ENCODE results near the gene DYNC1LI1.
"Not testable (repeated sequence)": the region's sequence is repeated elsewhere in the genome, so short reads cannot be mapped to it uniquely, and the experiment has no call there.

DYNC1LI1 gene

GRCh38 chr3:32531010-32531647 lies 39.5 kb downstream of the DYNC1LI1 start:
- Mint-ChIP-seq H3K9me3 (no peaks in the 10 kb centered on the region), H3K4me3 (no peak overlapping the region), H3K4me1 (peaks cover 8% of the 10 kb centered on the region), H3K27ac (peak overlapping the region; percentile 61), H3K27me3 (no peaks in the 10 kb centered on the region), H3K36me3 (ENCODE audit: low read depth) (peaks cover 30% of the 10 kb centered on the region)
- DNase-seq (no peak), ATAC-seq (peak; percentile 99)

GRCh38 chr3:32525720-32526119 lies 44.9 kb downstream of the DYNC1LI1 start:
- Mint-ChIP-seq H3K4me1 (no peaks in the 10 kb centered on the region), H3K36me3 (ENCODE audit: low read depth) (peaks cover 37% of the 10 kb centered on the region), H3K4me3 (no peak overlapping the region), H3K9me3 (no peaks in the 10 kb centered on the region), H3K27ac (no peak overlapping the region), H3K27me3 (no peaks in the 10 kb centered on the region)
- no peak for ATAC-seq
- no peak for DNase-seq

GRCh38 chr3:32522682-32523081 lies 48.0 kb downstream of the DYNC1LI1 start:
- no peak overlapping the region for H3K4me3 Mint-ChIP-seq
- no peaks in the 10 kb centered on the region for H3K4me1 Mint-ChIP-seq
- no peaks in the 10 kb centered on the region for H3K9me3 Mint-ChIP-seq
- no peak for DNase-seq
- H3K27ac Mint-ChIP-seq = no peak overlapping the region
- peaks cover 28% of the 10 kb centered on the region for H3K36me3 Mint-ChIP-seq (ENCODE audit: low read depth)
- no peaks in the 10 kb centered on the region for H3K27me3 Mint-ChIP-seq
- ATAC-seq = no peak

DNA sequence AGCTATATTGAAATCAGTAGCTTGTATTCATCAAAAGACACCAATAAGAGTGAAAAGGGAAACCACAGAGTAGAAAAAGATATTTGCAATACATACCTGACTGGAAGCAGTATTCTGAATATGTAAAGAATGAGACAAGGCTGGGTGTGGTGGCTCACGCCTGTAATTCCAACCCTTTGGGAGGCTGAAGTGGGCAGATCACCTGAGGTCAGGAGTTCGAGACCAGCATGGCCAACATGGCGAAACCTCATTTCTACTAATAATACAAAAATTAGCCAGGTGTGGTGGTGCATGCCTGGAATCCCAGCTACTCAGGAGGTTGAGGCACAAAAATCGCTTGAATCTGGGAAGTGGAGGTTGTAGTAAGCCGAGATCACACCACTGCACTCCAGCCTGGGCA lies 51.7 kb downstream of the DYNC1LI1 start:
- not testable (repeated sequence) for H3K9me3 Mint-ChIP-seq; DNase-seq; H3K36me3 Mint-ChIP-seq (ENCODE audit: low read depth); ATAC-seq; H3K4me3 Mint-ChIP-seq; H3K27ac Mint-ChIP-seq; H3K4me1 Mint-ChIP-seq; H3K27me3 Mint-ChIP-seq

DNA sequence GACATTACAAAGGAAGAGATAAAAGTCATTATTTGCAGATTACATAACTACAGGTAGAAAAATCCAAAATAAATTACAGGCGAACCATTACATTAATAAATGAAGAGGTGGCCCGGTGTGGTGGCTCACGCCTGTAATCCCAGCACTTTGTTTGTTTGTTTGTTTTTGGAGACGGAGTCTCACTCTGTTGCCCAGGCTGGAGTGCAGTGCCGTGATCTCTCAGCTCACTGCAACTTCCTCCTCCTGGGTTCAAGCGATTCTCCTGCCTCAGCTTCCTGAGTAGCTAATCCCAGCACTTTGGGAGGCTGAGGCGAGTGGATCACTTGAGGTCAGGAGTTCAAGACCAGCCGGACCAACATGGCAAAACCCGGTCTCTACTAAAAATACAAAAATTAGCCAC lies 53.9 kb downstream of the DYNC1LI1 start:
- DNase-seq; H3K4me1 Mint-ChIP-seq; H3K9me3 Mint-ChIP-seq; ATAC-seq; H3K27me3 Mint-ChIP-seq; H3K36me3 Mint-ChIP-seq (ENCODE audit: low read depth): not testable (repeated sequence)
- peak overlapping the region; percentile 40 for H3K4me3 Mint-ChIP-seq
- H3K27ac Mint-ChIP-seq = peak overlapping the region; percentile 6

DNA sequence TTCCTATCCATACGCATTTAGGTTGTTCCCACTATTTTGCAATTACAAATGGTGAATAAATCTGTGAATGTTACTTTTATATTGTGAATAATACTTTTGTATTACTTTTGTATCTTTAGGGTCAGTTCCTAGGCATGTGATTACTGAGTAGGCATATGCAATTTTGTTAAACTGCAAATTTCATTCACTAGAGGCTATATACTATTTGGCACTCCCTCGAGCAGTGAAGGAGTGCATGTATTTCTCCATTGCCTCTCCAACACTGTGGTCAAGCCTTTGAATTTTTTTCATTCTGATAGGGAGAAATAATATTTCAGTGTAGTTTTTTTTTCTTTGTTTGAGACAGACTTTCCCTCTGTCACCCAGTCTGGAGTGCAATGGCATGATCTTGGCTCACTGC lies 59.7 kb downstream of the DYNC1LI1 start:
- ATAC-seq = no peak
- no peaks in the 10 kb centered on the region for H3K36me3 Mint-ChIP-seq (ENCODE audit: low read depth)
- no peaks in the 10 kb centered on the region for H3K9me3 Mint-ChIP-seq
- no peaks in the 10 kb centered on the region for H3K27me3 Mint-ChIP-seq
- peaks cover under 1% of the 10 kb centered on the region for H3K4me1 Mint-ChIP-seq
- H3K27ac Mint-ChIP-seq = no peak overlapping the region
- no peak for DNase-seq
- H3K4me3 Mint-ChIP-seq = no peak overlapping the region

DNA sequence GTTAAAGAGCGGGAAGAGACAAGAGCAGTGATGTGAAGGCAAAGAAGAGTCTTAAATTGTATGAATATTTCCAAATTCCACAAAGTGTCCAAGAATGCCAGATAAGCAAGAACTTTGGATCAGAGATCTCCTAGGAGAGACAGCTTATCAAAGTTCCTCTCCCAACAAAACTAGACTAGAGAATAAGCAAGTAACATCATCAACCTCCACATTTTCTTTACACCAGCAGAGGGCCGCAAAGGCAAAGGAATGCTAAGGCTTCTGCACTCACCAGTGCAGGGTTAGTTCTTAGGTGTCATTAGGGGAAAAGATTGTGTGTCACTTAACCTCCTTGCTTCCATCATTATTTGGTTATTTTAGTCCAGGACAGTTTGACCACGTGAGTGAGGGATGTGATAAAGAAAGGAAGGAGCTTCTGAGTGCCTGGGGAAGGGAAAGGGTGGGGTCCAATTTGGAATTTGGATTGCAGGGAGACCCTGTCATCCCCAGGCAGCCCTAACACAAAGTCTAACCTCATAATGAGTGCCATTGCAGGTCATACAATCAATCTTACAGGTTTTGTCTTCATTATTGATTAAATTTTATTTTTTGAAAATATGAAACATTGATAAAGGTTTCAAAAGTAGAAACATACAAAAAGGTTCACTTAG lies 60.5 kb downstream of the DYNC1LI1 start:
- ATAC-seq = peak; percentile 93

DNA sequence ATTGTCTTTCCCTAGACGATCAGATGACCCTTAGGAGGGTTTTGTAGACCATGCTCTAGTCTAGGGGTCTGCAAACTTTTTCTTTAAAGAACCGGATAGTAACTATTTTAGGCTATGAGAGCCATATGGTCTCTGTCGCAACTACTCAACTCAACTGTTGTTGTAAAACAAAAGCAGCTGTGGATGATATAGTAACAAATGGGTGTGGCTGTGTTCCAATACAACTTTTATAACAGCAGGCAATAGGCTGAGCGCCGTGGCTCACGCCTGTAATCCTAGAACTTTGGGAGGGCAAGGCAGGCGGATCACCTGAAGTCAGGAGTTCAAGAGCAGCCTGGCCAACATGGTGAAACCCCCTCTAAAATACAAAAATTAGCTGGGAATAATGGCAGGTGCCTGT lies 61.9 kb downstream of the DYNC1LI1 start:
- H3K27ac Mint-ChIP-seq = no peak overlapping the region
- no peaks in the 10 kb centered on the region for H3K9me3 Mint-ChIP-seq
- no peaks in the 10 kb centered on the region for H3K4me1 Mint-ChIP-seq
- H3K36me3 Mint-ChIP-seq (ENCODE audit: low read depth) = no peaks in the 10 kb centered on the region
- no peak overlapping the region for H3K4me3 Mint-ChIP-seq
- no peaks in the 10 kb centered on the region for H3K27me3 Mint-ChIP-seq
- ATAC-seq = no peak
- no peak for DNase-seq

More for the DNA sequence above, 60.5 kb downstream of the DYNC1LI1 start:
- Mint-ChIP-seq H3K27me3 (no peaks in the 10 kb centered on the region), H3K36me3 (ENCODE audit: low read depth) (no peaks in the 10 kb centered on the region), H3K9me3 (no peaks in the 10 kb centered on the region), H3K4me3 (no peak overlapping the region), H3K27ac (no peak overlapping the region), H3K4me1 (no peaks in the 10 kb centered on the region)
- peak; percentile 59 for DNase-seq

GRCh38 chr3:32506466-32506865 lies 64.2 kb downstream of the DYNC1LI1 start:
- no peak overlapping the region for H3K27ac Mint-ChIP-seq
- no peaks in the 10 kb centered on the region for H3K9me3 Mint-ChIP-seq
- H3K36me3 Mint-ChIP-seq (ENCODE audit: low read depth) = no peaks in the 10 kb centered on the region
- ATAC-seq (no peak), DNase-seq (no peak)
- no peaks in the 10 kb centered on the region for H3K27me3 Mint-ChIP-seq
- no peak overlapping the region for H3K4me3 Mint-ChIP-seq
- H3K4me1 Mint-ChIP-seq = peaks cover 12% of the 10 kb centered on the region

DNA sequence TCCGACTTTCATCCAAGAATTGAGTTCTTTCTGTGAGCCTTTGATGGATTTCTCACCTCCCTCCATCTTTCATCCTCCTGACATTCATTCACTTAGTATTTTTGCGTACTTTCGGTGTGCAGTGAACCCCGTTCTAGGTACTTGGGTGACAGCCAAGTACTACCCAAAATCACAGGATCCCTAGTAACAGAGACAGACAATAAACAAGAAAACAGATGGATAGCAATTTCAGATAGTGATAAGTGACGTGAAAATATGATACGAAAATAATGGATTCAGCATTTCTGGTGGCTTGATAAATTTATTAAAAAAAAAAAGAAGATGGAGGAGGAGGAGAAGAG lies 67.7 kb downstream of the DYNC1LI1 start:
- H3K9me3 Mint-ChIP-seq = no peaks in the 10 kb centered on the region

GRCh38 chr3:32502118-32502945 lies 68.3 kb downstream of the DYNC1LI1 start, which contains the start of gene CMTM6:
TSS of gene CMTM6 (minus strand) at chr3:32502852. CDS start at chr3:32502745, 107 bp downstream.
- Mint-ChIP-seq H3K9me3 (no peaks in the 10 kb centered on the region), H3K27me3 (no peaks in the 10 kb centered on the region), H3K36me3 (ENCODE audit: low read depth) (peaks cover 2% of the 10 kb centered on the region), H3K4me1 (peaks cover 42% of the 10 kb centered on the region), H3K4me3 (peak within 1 kb of the TSS; percentile 99), H3K27ac (peak within 1 kb of the TSS; percentile 85)
- ATAC-seq = peak; percentile 84
- peak; percentile 78 for DNase-seq

More for the DNA sequence above, 67.7 kb downstream of the DYNC1LI1 start:
- peak overlapping the region; percentile 85 for H3K27ac Mint-ChIP-seq
- DNase-seq (no peak), ATAC-seq (no peak)
- H3K36me3 Mint-ChIP-seq (ENCODE audit: low read depth) = no peaks in the 10 kb centered on the region
- H3K27me3 Mint-ChIP-seq = no peaks in the 10 kb centered on the region
- peaks cover 38% of the 10 kb centered on the region for H3K4me1 Mint-ChIP-seq
- peak overlapping the region; percentile 99 for H3K4me3 Mint-ChIP-seq

- no peak for DNase-seq
- no peaks in the 10 kb centered on the region for H3K27me3 Mint-ChIP-seq
- ATAC-seq = no peak
- peak overlapping the region; percentile 99 for H3K4me3 Mint-ChIP-seq
- peaks cover 4% of the 10 kb centered on the region for H3K36me3 Mint-ChIP-seq (ENCODE audit: low read depth)
- peak overlapping the region; percentile 85 for H3K27ac Mint-ChIP-seq
- H3K9me3 Mint-ChIP-seq = no peaks in the 10 kb centered on the region
- peaks cover 43% of the 10 kb centered on the region for H3K4me1 Mint-ChIP-seq
These were observed 68.9 kb downstream of the DYNC1LI1 start for GRCh38 chr3:32501783-32502117.

GRCh38 chr3:32500880-32501782 lies 69.5 kb downstream of the DYNC1LI1 start:
- Mint-ChIP-seq H3K4me3 (peak overlapping the region; percentile 99), H3K27ac (peak overlapping the region; percentile 85), H3K27me3 (no peaks in the 10 kb centered on the region), H3K9me3 (no peaks in the 10 kb centered on the region), H3K4me1 (peaks cover 49% of the 10 kb centered on the region), H3K36me3 (ENCODE audit: low read depth) (peaks cover 7% of the 10 kb centered on the region)
- ATAC-seq (no peak), DNase-seq (no peak)

DNA sequence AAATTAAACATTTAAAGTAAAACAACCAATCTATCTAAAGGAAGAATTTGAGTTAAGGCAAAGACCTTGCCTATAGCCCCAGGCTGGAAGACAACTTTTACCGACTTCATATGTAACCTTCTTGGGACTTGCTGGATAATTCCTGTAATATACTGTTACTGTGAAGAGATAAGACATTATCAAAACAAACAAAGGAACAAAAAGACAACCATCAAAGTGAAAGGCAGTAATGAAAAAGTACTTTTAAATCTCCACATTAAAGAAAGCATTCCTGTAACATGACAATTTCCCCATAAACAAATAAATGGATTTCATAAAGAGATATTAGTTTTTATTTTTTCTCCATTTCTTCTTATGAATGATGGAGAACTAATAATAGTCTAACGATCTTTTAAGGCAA lies 70.4 kb downstream of the DYNC1LI1 start:
- no peak for DNase-seq
- ATAC-seq = no peak
- Mint-ChIP-seq H3K4me3 (peak overlapping the region; percentile 33), H3K27ac (no peak overlapping the region), H3K4me1 (peaks cover 56% of the 10 kb centered on the region), H3K36me3 (ENCODE audit: low read depth) (peaks cover 9% of the 10 kb centered on the region), H3K27me3 (no peaks in the 10 kb centered on the region), H3K9me3 (no peaks in the 10 kb centered on the region)

Measured in activated naive CD8-positive, alpha-beta T cell treated with anti-CD3 and anti-CD28 coated beads, Interleukin-2, amount 50 U/mL, for 24 hours (primary cell).